ENCODE results near the gene MCF2L2.

DNA sequence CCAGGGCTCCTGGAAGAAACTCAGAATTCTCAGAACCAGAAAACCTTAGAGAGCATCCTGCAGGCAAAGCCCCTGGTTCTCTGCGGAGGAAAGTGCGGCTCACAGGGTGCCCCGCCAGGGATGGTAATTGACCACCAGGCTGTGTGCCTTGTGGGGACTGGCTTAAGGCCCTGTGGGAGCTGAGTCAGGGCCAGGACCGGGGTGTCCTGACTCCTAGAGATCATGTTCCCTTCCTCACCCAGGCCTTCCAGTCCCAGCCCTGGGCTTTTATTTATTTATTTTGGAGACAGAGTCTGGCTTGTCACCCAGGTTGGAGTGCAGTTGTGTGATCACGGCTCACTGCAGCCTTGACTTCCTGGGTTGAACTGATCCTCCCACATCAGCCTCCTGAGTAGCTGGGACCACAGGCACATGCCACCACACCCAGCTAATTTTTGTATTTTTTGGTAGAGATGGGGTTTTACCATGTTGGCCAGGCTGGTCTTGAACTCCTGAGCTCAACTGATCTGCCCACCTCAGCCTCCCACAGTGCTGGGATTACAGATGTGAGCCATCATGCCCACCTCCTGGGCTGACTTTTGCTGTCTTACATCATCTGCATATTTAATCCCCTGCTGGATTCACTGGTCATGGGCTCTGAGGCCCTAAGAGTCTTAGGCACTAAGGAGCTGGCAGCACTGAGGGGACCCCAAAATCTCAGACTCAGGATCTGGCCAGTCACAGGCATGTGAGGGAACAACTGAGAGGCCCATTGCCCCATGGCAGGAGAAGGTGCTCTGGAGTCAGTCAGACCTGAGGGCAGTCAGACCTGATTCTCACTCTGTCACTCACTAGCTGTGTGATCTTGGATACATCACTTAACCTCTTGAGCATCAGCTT is 245.4 kb downstream of the MCF2L2 start:
- TF ChIP-seq, protein P1, sequence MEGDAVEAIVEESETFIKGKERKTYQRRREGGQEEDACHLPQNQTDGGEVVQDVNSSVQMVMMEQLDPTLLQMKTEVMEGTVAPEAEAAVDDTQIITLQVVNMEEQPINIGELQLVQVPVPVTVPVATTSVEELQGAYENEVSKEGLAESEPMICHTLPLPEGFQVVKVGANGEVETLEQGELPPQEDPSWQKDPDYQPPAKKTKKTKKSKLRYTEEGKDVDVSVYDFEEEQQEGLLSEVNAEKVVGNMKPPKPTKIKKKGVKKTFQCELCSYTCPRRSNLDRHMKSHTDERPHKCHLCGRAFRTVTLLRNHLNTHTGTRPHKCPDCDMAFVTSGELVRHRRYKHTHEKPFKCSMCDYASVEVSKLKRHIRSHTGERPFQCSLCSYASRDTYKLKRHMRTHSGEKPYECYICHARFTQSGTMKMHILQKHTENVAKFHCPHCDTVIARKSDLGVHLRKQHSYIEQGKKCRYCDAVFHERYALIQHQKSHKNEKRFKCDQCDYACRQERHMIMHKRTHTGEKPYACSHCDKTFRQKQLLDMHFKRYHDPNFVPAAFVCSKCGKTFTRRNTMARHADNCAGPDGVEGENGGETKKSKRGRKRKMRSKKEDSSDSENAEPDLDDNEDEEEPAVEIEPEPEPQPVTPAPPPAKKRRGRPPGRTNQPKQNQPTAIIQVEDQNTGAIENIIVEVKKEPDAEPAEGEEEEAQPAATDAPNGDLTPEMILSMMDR (conservative IDR thresholded peaks at IDR 0.05 in 1 of 2, IDR thresholded peaks at IDR 0.05 in 1 of 2; ENCODE audit: extremely low read depth in 1 of 2, insufficient read depth in 1 of 2, low read depth in 1 of 2, low read length in 2 of 2), result no peak
- TF ChIP-seq EZH2 (IDR thresholded peaks at IDR 0.05; ENCODE audit: borderline replicate concordance, low read length), result no peak
